GM12801 (cell line): Measurements from ENCODE around the gene TRDN.

Experiments used
- CTCF ChIP-seq: IDR thresholded peaks from one replicate; pipeline ENCODE4 v1.5.1; 2011; ENCODE audit warnings: control low read depth; ENCODE audit not compliant: insufficient read length; ENCODE audit errors: extremely low read depth

The TRDN gene

GRCh38 chr6:123629258-123629941 is 7.3 kb downstream of the TRDN start:
- no peak for TF ChIP-seq CTCF

- TF ChIP-seq CTCF = no peak
These were observed 11.1 kb downstream of the TRDN start for GRCh38 chr6:123625696-123626095.

- TF ChIP-seq CTCF = no peak
These were observed 14.0 kb downstream of the TRDN start for GRCh38 chr6:123622780-123623179.

GRCh38 chr6:123619156-123619555 is 17.6 kb downstream of the TRDN start:
- TF ChIP-seq CTCF = no peak

GRCh38 chr6:123616942-123617341 is 19.8 kb downstream of the TRDN start:
- no peak for TF ChIP-seq CTCF

- TF ChIP-seq CTCF = no peak
These were observed 20.7 kb downstream of the TRDN start for GRCh38 chr6:123616016-123616415.

GRCh38 chr6:123610779-123611178 is 26.0 kb downstream of the TRDN start:
- no peak for TF ChIP-seq CTCF
